Panc1 (cell line): ENCODE data around the gene PARD6G. TPM values are rescaled to one million over a fixed set of nuclear protein-coding genes. Genes with fewer than 3 reads are reported as not detected.

ENCODE experiments used
- ATAC-seq: fragments of 200-7000 bp; cut with Tn5 transposase; 2 replicates; pipeline ENCODE4 v1.9.1; 2020; ENCODE audit warnings: mild to moderate bottlenecking, moderate library complexity
- BruUV-seq: library from RNA; stranded (reverse); fragments of 400-500 nt; replicated peaks from 2 replicates; lab custom pipeline; 2021; lab: Mats Ljungman, UMichigan
- CTCF ChIA-PET: fragments of 300-600 bp; sonication (Branson Sonifier 250); formaldehyde crosslinking; loops from one replicate; lab custom pipeline; 2022; ENCODE audit warnings: antibody characterized with exemption; lab: Charles Lee
- POLR2A ChIA-PET: fragments of 300-600 bp; sonication (Branson Sonifier 250); formaldehyde crosslinking; loops from one replicate; lab custom pipeline; 2022; ENCODE audit warnings: antibody characterized with exemption; lab: Charles Lee
- DNase-seq: peaks from one replicate; pipeline ENCODE4 v3.0.0-alpha.2; 2010; ENCODE audit warnings: low read depth, low spot score
- H3K27ac ChIP-seq: 2 replicates; pipeline ENCODE4 v1.5.1; 2011; ENCODE audit warnings: mild to moderate bottlenecking, low read length, inconsistent platforms
- H3K27me3 ChIP-seq: fragments of 200-500 bp; sonication (Bioruptor generic); 2 replicates; pipeline ENCODE4 v1.6.0; 2014; ENCODE audit warnings: low read length, inconsistent platforms; ENCODE audit not compliant: control insufficient read depth, insufficient read depth
- H3K36me3 ChIP-seq: fragments of 200-500 bp; sonication (Bioruptor generic); 2 replicates; pipeline ENCODE4 v1.5.1; 2014; ENCODE audit warnings: inconsistent platforms, mild to moderate bottlenecking, low read length, moderate library complexity; ENCODE audit not compliant: control insufficient read depth, insufficient read depth
- H3K4me1 ChIP-seq: 2 replicates; pipeline ENCODE4 v1.5.1; 2011; ENCODE audit warnings: inconsistent platforms, mild to moderate bottlenecking, low read length, moderate library complexity; ENCODE audit not compliant: control insufficient read depth, insufficient read depth
- H3K4me3 ChIP-seq, 2 experiments: 2 replicates each; pipeline ENCODE4 v1.5.1; 2011 to 2012; ENCODE audit warnings: low read depth in 2 of 2, low read length in 2 of 2, mild to moderate bottlenecking in 2 of 2, inconsistent platforms in 1 of 2, moderate library complexity in 1 of 2
- H3K9me3 ChIP-seq: fragments of 200-500 bp; sonication (Bioruptor generic); 2 replicates; pipeline ENCODE4 v1.5.1; 2014; ENCODE audit warnings: low read depth, mild to moderate bottlenecking, inconsistent platforms, low read length, moderate library complexity; ENCODE audit not compliant: control insufficient read depth, insufficient read depth
- CTCF ChIP-seq: fragments of 450-650 bp; IDR thresholded peaks from 2 replicates; pipeline ENCODE4 v1.5.1; 2017; ENCODE audit warnings: mild to moderate bottlenecking
- POLR2AphosphoS5 ChIP-seq: IDR thresholded peaks from 2 replicates; pipeline ENCODE4 v1.6.1; 2012; ENCODE audit warnings: mild to moderate bottlenecking, low read depth, low read length, moderate library complexity
- REST ChIP-seq, 2 experiments: IDR thresholded peaks; 2 replicates each; pipeline ENCODE4 v1.6.1; 2011 to 2012; ENCODE audit warnings: low read depth in 2 of 2, control low read depth in 1 of 2, low read length in 1 of 2, mild to moderate bottlenecking in 1 of 2, moderate library complexity in 1 of 2; ENCODE audit not compliant: insufficient read depth in 1 of 2
- SIN3A ChIP-seq: IDR thresholded peaks from 2 replicates; pipeline ENCODE4 v1.6.1; 2012; ENCODE audit warnings: low read depth, mild to moderate bottlenecking, low read length, moderate library complexity, borderline replicate concordance; ENCODE audit not compliant: insufficient read depth
- TCF7L2 ChIP-seq: IDR thresholded peaks from 2 replicates; pipeline ENCODE4 v1.6.1; 2011; ENCODE audit warnings: mild to moderate bottlenecking, low read depth, low read length, inconsistent platforms
- in situ Hi-C: cut with HindIII; loops from 2 replicates; pipeline ENCODE4 v1.10.0; 2016; ENCODE audit warnings: low sequenced_read_pairs, low pct_unique_long_range_greater_than_20kb
- intact Hi-C: fragments of 100-400 bp; cut with micrococcal nuclease; formaldehyde crosslinking; loops from one replicate; pipeline ENCODE4 v1.10.0; 2022; ENCODE audit not compliant: unreplicated experiment
- total RNA-seq: library from RNA; stranded (reverse); gene quantifications from one replicate; pipeline ENCODE4 v1.2.1, GENCODE V29; 2021; ENCODE audit not compliant: unreplicated experiment

PARD6G gene
- total RNA-seq, 1 experiment from 2014 or later = 5.2 TPM

- Histone ChIP-seq H3K36me3 (no peaks in the 10 kb centered on the region), H3K9me3 (no peaks in the 10 kb centered on the region), H3K27me3 (no peaks in the 10 kb centered on the region; the same call in 1 of the 2 replicates), H3K4me1 (peaks cover 13% of the 10 kb centered on the region; the same call in 1 of the 2 replicates), H3K27ac (no peak overlapping the region), H3K4me3 (no peak overlapping the region)
- ChIA-PET POLR2A (interaction anchor here (0.5 kb wide), 1 partner anchor 97 kb away, joined by 8 read pairs; no protein-coding TSS in a partner anchor), CTCF (no interaction called here)
- intact Hi-C loops (no loop called here), in situ Hi-C loops (no loop called here)
- DNase-seq = no peak
- TF ChIP-seq SIN3A (no peak), TCF7L2 (no peak), REST (IDR thresholded peaks at IDR 0.05; ENCODE audit: insufficient read depth in 1 of 2, low read depth in 2 of 2, low read length in 1 of 2) (no peak), POLR2AphosphoS5 (no peak), CTCF (no peak)
- ATAC-seq = no peak
- BruUV-seq = no TSS peak
Measured at GRCh38 chr18:80249217-80250093, 2.1 kb upstream of the PARD6G start.

- Histone ChIP-seq H3K4me3 (peak overlapping the region; percentile 58 to 59), H3K4me1 (peaks cover 13% of the 10 kb centered on the region; the same call in 1 of the 2 replicates), H3K27ac (no peak overlapping the region), H3K36me3 (no peaks in the 10 kb centered on the region), H3K27me3 (no peaks in the 10 kb centered on the region; the same call in 1 of the 2 replicates), H3K9me3 (no peaks in the 10 kb centered on the region)
- no peak for DNase-seq
- TF ChIP-seq SIN3A (no peak), CTCF (no peak), POLR2AphosphoS5 (no peak), TCF7L2 (no peak), REST (IDR thresholded peaks at IDR 0.05; ENCODE audit: insufficient read depth in 1 of 2, low read depth in 2 of 2, low read length in 1 of 2) (no peak)
- ChIA-PET POLR2A (no interaction called here), CTCF (interaction anchor here (0.6 to 1.8 kb wide), 4 partner anchors 47 to 134 kb away, joined by 3 to 9 read pairs (median 5); no protein-coding TSS in a partner anchor)
- peak; percentile 38 for ATAC-seq
- no TSS peak for BruUV-seq
- intact Hi-C loops (loop anchor here (2.0 kb wide), 1 partner anchor 46 kb away; no protein-coding TSS in a partner anchor), in situ Hi-C loops (no loop called here)
Measured at GRCh38 chr18:80246445-80247392, 595 bp downstream of the PARD6G start.
